HepG2 (cell line): ENCODE data around the gene MYO15A. TPM values are rescaled to one million over a fixed set of nuclear protein-coding genes. Genes with fewer than 3 reads are reported as not detected.

Source experiments
- EED ChIP-seq: sonication (generic); formaldehyde crosslinking; IDR thresholded peaks from 2 replicates; pipeline ENCODE4 v1.5.0; 2020; ENCODE audit warnings: mild to moderate bottlenecking, missing genetic modification reagents
- MTF1 ChIP-seq: sonication (generic); formaldehyde crosslinking; IDR thresholded peaks from 2 replicates; pipeline ENCODE4 v1.5.0; 2020; ENCODE audit warnings: missing genetic modification reagents
- POLR2A ChIP-seq, 2 experiments: IDR thresholded peaks; 2 replicates each; pipeline ENCODE4 v1.6.1; 2011; ENCODE audit warnings: low read depth in 2 of 2, low read length in 2 of 2, mild to moderate bottlenecking in 1 of 2, moderate library complexity in 1 of 2; ENCODE audit not compliant: insufficient read depth in 1 of 2
- TRIM22 ChIP-seq: fragments of 450-650 bp; IDR thresholded peaks from 2 replicates; pipeline ENCODE4 v1.6.1; 2017
- ZBTB46 ChIP-seq: sonication (generic); formaldehyde crosslinking; IDR thresholded peaks from 2 replicates; pipeline ENCODE4 v1.4.0; 2020; ENCODE audit warnings: mild to moderate bottlenecking, missing genetic modification reagents, borderline replicate concordance
- ZNF142 ChIP-seq: sonication (generic); formaldehyde crosslinking; IDR thresholded peaks from 2 replicates; pipeline ENCODE4 v1.4.0; 2020; ENCODE audit warnings: missing genetic modification reagents
- ZNF646 ChIP-seq: sonication (generic); formaldehyde crosslinking; IDR thresholded peaks from 2 replicates; pipeline ENCODE4 v1.9.0; 2021; ENCODE audit warnings: mild to moderate bottlenecking, missing genetic modification reagents
- ZNF713 ChIP-seq: sonication (generic); formaldehyde crosslinking; IDR thresholded peaks from 2 replicates; pipeline ENCODE4 v1.4.0; 2020; ENCODE audit warnings: mild to moderate bottlenecking, missing genetic modification reagents
- polyA plus RNA-seq, 8 experiments: library from polyadenylated mRNA; depleted of rRNA in 3 of 8; stranded (reverse) in 7 of 8; unstranded in 1 of 8; fragments of >200 nt; fragmentation: Illumina TruSeq in 4 of 8; extraction: Trizol in 4 of 8; gene quantifications; 2 replicates each; pipeline versions ENCODE4 v1.2.1 to v1.2.3, GENCODE V29; 2011 to 2016; ENCODE audit warnings: low read depth in 4 of 8, missing spikeins in 1 of 8, mixed read lengths in 1 of 8; ENCODE audit not compliant: insufficient read depth in 1 of 8
- total RNA-seq, 5 experiments: library from RNA; depleted of rRNA; stranded (reverse); fragments of >200 nt; fragmentation: Illumina TruSeq; extraction: Trizol; gene quantifications; 2 replicates each; pipeline ENCODE4 v1.2.3, GENCODE V29; 2016; ENCODE audit warnings: low read depth in 1 of 5

The MYO15A gene
- total and polyA plus RNA-seq, 2 of the 13 experiments (the other 11 are each of a cell fraction or from before 2014, with no cell fraction given), result 0.07 to 0.20 TPM

GRCh38 chr17:18182110-18182977, 73.8 kb downstream of the MYO15A start (continued):
- no peak for TF ChIP-seq ZNF646 (CRISPR knock-in tag)
- 0 out of 4 replicates have a peak, but pooled peaks of 1 of the 2 experiments have one; percentile 25 for TF ChIP-seq POLR2A (IDR thresholded peaks at IDR 0.05; ENCODE audit: insufficient read depth in 1 of 2, low read depth in 2 of 2, low read length in 2 of 2)
- TF ChIP-seq EED, result 0 out of 2 replicates have a peak, but pooled peaks have one; percentile 22
- TF ChIP-seq ZNF142 (CRISPR knock-in tag), result no peak
- no peak for TF ChIP-seq TRIM22
- peak; percentile 67; the same call in 1 of the 2 replicates for TF ChIP-seq ZNF713 (CRISPR knock-in tag)
- TF ChIP-seq ZBTB46 (CRISPR knock-in tag), result no peak; the same call in 1 of the 2 replicates
- TF ChIP-seq MTF1 (CRISPR knock-in tag), result peak; percentile 58; the same call in 1 of the 2 replicates
